ENCODE results near the gene C9. TPM values are rescaled to one million over a fixed set of nuclear protein-coding genes. Genes with fewer than 3 reads are reported as not detected.
"Not testable (repeated sequence)": the region's sequence is repeated elsewhere in the genome, so short reads cannot be mapped to it uniquely, and the experiment has no call there.

Gene C9
- total and polyA plus RNA-seq, 7 donors = 0.24 TPM; not detected in 6

- H3K36me3 ChIP-seq (ENCODE audit: insufficient read depth in 1 of 2, low read depth in 1 of 2) = no peaks in the 10 kb centered on the region
- DNase-seq = no peak
- no peak overlapping the region for H3K27ac ChIP-seq
- H3K4me3 ChIP-seq = no peak overlapping the region
- no peak for TF ChIP-seq CTCF (IDR thresholded peaks at IDR 0.05)
- intact Hi-C loops (cut with DNase I) = no loop called here
- H3K9me3 ChIP-seq = peaks cover 11% of the 10 kb centered on the region
- H3K27me3 ChIP-seq (ENCODE audit: insufficient read depth in 3 of 3, low read length in 2 of 3) = no peaks in the 10 kb centered on the region
- no peak for ATAC-seq
- no peaks in the 10 kb centered on the region for H3K4me1 ChIP-seq
These were observed 64.3 kb downstream of the C9 start for GRCh38 chr5:39299962-39300361.

GRCh38 chr5:39294736-39295135 is 69.6 kb downstream of the C9 start:
- no peak for TF ChIP-seq CTCF (IDR thresholded peaks at IDR 0.05)
- H3K36me3 ChIP-seq (ENCODE audit: insufficient read depth in 1 of 2, low read depth in 1 of 2) = no peaks in the 10 kb centered on the region
- intact Hi-C loops (cut with DNase I) = no loop called here
- ATAC-seq (no peak), DNase-seq (no peak)
- peaks cover 11% of the 10 kb centered on the region for H3K9me3 ChIP-seq
- no peak overlapping the region for H3K4me3 ChIP-seq
- no peaks in the 10 kb centered on the region for H3K4me1 ChIP-seq
- H3K27me3 ChIP-seq (ENCODE audit: insufficient read depth in 3 of 3, low read length in 2 of 3) = no peaks in the 10 kb centered on the region
- no peak overlapping the region for H3K27ac ChIP-seq
- WGBS, 3 donors = 81 to 86% (median 83%) methylated on average over 2 of the region's 2 CpGs

- no peaks in the 10 kb centered on the region for H3K36me3 ChIP-seq (ENCODE audit: insufficient read depth in 1 of 2, low read depth in 1 of 2)
- intact Hi-C loops (cut with DNase I) = loop anchor here in 1 of 2 donors (5.0 kb wide), 1 partner anchor 132 kb away; no protein-coding TSS in a partner anchor
- DNase-seq (no peak), ATAC-seq (no peak)
- no peak for TF ChIP-seq CTCF (IDR thresholded peaks at IDR 0.05)
- peaks cover 5% of the 10 kb centered on the region for H3K4me1 ChIP-seq
- H3K27me3 ChIP-seq (ENCODE audit: insufficient read depth in 3 of 3, low read length in 2 of 3) = peaks cover 0 to 2% (median 0%) of the 10 kb centered on the region in 3 donors
- H3K27ac ChIP-seq = no peak overlapping the region
- H3K9me3 ChIP-seq = no peaks in the 10 kb centered on the region
- 59 to 64% (median 63%) methylated on average over 5 of the region's 5 CpGs for WGBS, 3 donors
- H3K4me3 ChIP-seq = no peak overlapping the region
These were observed 79.7 kb downstream of the C9 start for GRCh38 chr5:39284552-39284951.

- TF ChIP-seq CTCF (IDR thresholded peaks at IDR 0.05) = peak; percentile 66
- Histone ChIP-seq H3K27ac (no peak overlapping the region), H3K4me3 (no peak overlapping the region), H3K36me3 (ENCODE audit: insufficient read depth in 1 of 2, low read depth in 1 of 2) (no peaks in the 10 kb centered on the region), H3K27me3 (ENCODE audit: insufficient read depth in 3 of 3, low read length in 2 of 3) (peaks cover 0 to 2% (median 0%) of the 10 kb centered on the region in 3 donors), H3K9me3 (no peaks in the 10 kb centered on the region), H3K4me1 (peaks cover 5% of the 10 kb centered on the region)
- ATAC-seq (peak; percentile 65 to 94 (median 82)), DNase-seq (no peak)
- intact Hi-C loops (cut with DNase I) = loop anchor here (1.0 to 5.0 kb wide), 3 partner anchors 65 to 131 kb away; partner anchors contain the start of gene FYB1 (in 1 of the 2)
- WGBS, 3 donors = 7 to 20% (median 10%) methylated on average over 3 of the region's 3 CpGs
These were observed 81.0 kb downstream of the C9 start for GRCh38 chr5:39283231-39283818.

GRCh38 chr5:39282561-39282960 is 81.7 kb downstream of the C9 start:
- no peak for ATAC-seq
- no peak for TF ChIP-seq CTCF (IDR thresholded peaks at IDR 0.05)
- H3K27me3 ChIP-seq (ENCODE audit: insufficient read depth in 3 of 3, low read length in 2 of 3) = peaks cover 0 to 2% (median 0%) of the 10 kb centered on the region in 3 donors
- H3K4me1 ChIP-seq = peaks cover 5% of the 10 kb centered on the region
- no peaks in the 10 kb centered on the region for H3K36me3 ChIP-seq (ENCODE audit: insufficient read depth in 1 of 2, low read depth in 1 of 2)
- DNase-seq = no peak
- WGBS, 3 donors = 89 to 95% (median 93%) methylated on average over 1 of the region's 1 CpG
- H3K27ac ChIP-seq = no peak overlapping the region
- intact Hi-C loops (cut with DNase I) = loop anchor here (2.0 to 5.0 kb wide), 2 partner anchors 64 to 130 kb away; partner anchors contain the start of gene FYB1 (in 1 of the 2)
- no peaks in the 10 kb centered on the region for H3K9me3 ChIP-seq
- no peak overlapping the region for H3K4me3 ChIP-seq

- H3K27me3 ChIP-seq (ENCODE audit: insufficient read depth in 3 of 3, low read length in 2 of 3); H3K27ac ChIP-seq; H3K4me1 ChIP-seq; H3K36me3 ChIP-seq (ENCODE audit: insufficient read depth in 1 of 2, low read depth in 1 of 2); intact Hi-C loops (cut with DNase I); DNase-seq; H3K4me3 ChIP-seq; ATAC-seq; H3K9me3 ChIP-seq: not testable (repeated sequence)
- 94 to 97% (median 94%) methylated on average over 4 of the region's 4 CpGs for WGBS, 3 donors
These were observed 88.4 kb downstream of the C9 start for GRCh38 chr5:39275865-39276264.

Measured in psoas muscle (tissue), 8 donors.